Stimulated activated CD4-positive, alpha-beta T cell treated with anti-CD3 and anti-CD28 coated beads, Interleukin-12 subunit alpha, Interleukin-12 subunit beta, amount 100 ng/mL, for 24 hours (primary cell): Measurements from ENCODE around the gene LGMN.

Experiments
- DNase-seq, 2 experiments: peaks; one replicate each; pipeline ENCODE4 v3.0.0-alpha.2; 2020; ENCODE audit warnings: low read depth in 2 of 2

Gene LGMN

DNA sequence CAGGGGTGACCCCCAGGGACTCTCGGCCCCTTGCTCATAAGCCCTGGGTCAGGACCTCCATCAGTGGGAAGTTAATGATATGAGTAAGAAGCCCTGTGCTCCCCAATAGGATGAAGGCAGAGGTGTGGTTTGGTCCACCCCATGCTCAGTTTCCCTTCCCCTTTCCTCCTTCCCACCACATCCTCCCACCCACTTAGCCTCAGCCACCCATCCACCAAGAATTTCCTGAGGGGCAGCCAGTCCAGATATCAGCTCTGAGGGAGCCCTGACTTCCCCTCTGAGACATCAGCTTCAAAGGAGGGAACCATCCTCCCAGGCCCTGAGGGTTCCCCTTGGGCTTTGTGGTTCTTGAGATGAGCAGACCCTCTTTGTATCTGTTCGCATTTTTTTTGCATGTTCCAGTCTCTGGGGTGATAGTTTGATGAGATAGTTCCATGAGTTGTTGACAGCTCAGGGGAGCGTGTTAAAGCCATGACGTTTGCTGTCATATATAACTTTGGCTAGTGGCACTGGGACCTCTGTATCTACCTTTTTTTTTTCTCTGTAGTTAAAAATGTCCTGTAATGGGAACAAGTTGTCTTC, 71.2 kb downstream of the LGMN start:
- peak in 1 of 2 experiments; percentile 68 for DNase-seq

DNA sequence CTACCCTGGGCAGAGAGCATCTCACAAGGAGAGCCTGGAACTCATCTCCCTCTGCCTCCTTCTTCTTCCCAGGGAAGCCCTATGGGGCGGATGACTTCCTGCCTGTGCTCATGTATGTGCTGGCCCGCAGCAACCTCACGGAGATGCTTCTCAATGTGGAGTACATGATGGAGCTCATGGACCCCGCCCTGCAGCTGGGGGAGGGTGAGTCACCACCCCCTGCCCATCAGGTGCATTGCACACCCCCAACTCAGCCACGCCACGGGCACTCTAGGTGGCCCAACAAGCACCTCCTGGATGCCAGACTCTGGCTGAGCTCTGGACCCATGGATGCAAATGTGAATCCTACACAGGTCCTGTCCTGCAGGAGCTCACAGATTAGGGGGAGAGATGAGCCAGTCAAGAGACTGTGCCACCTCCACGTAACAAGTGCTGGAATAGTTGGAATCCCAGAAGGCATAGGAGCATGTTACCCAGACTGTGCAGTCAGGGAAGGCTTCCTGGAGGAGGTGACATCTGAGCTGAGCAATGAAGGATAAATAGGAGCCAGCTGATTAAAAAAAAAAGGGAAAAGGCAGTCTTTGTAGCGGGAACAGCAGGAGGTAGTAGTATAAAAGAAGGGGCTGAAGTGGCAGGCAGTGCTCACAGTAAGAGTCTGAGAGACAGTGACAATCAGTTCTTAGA, 71.9 kb downstream of the LGMN start:
- no peak for DNase-seq

DNA sequence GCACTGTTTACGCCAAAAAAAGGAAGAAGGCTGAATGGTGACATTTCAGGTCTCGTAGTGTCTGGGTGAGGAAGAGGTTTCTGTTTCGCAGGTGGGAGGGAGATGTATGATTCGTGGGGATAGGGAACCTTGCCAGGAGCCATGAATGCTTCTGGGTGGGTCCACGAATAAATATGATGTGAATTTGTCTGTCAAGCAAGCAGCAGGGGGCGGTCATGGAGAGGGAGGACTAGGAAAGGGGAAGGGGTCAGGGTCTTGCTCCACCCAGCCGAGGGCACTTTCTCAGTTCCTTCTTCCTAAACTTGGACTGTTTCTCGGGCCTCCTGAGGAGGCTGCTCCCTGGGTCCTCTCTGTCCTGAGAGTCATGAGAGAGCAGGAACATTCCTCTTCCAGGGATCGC, 72.5 kb downstream of the LGMN start:
- no peak for DNase-seq

DNA sequence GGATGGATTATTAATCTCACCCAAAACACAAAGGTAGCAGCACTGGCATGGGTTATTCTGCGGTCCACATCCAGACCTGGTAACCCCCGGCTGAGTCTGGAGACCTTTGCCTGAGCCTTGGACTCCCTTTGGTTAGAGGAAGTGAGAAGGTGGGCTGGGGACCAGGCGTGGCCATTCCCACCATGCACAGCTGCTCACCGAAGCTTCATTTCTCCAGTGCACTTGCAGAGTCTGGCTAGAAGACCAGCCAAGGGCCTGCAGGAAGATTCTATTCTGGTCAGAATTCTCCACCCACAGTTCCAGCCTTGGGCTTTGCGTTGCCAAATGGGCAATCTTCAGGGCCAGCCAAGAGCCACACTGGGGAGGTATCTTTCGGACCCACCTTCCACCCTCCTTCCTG, 73.0 kb downstream of the LGMN start:
- DNase-seq, result no peak

DNA sequence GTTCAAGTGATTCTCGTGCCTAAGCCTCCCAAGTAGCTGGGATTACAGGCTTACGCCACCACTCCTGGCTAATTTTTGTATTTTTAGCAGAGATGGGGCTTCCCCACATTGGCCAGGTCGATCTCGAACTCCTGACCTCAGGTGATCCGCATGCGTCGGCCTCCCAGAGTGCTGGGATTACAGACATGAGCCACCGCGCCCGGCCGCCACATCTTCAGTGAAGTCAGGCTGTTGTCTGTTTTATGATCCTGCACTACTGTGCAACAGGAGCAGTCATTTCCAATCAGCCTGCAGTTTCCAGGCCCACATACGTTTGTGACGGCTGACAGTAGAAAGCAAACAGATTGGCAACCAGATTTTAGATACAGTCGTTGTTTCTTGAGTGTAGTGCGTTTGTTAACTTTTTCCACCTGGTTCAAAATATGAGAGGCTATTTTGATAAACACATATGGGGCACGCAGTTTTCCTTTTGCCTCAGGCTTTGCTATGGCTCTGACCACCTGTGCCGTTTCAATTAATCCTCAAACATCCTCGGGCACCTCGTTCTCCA, 74.8 kb downstream of the LGMN start:
- DNase-seq, result no peak

DNA sequence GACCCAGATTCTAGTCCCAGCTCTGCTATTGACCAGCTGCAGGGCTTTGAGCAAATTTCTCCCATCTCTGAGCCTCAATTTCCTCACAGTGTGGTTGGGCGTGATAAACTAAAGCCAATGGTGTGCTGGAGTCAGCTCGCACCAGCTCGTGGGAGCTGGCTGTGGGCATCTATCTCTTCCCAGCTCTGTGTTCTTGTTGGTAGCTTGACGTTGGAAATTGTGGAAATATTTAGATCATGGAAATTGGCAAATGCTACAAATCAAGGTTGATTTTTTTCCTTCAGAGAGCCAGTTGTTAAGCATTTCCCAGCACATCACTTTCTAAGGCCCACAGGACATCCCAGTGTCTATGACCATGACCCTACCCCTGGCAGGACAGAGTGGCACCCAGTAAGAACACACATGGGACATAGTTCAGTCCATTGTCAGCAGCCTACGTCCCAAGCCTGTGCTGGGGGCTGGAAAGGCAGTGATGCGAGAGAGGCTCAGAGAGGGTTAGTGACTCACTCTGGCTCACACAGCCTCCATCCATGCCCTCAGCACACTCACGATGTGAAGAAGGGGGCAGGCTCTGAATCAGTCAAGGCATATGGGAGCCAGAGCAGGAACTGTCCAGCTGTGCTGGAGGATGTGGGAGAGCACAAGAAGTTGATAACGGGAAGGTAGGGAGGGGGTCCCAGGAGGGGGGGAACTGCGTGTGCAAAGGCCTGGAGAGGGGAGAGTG, 77.6 kb downstream of the LGMN start:
- no peak for DNase-seq

DNA sequence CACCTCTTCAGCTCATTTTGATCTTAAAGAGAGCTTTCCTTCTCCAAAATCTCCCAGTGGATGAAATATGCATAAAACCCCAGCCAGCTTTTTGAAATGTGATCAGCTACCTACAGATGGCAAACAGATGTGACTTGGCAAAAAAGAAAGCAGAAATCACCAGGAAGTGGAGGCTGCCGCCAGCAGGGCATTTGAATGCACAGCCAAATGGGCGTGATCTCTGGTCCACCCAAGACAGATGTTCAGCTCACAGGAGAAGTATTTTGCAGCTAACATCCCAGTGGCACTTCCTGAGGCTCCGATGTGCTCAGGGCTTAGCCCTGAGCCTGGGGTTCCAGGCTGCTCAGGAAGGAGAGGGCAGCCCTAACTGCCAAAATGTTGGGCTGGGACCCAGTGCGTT, 78.3 kb downstream of the LGMN start:
- no peak for DNase-seq

DNA sequence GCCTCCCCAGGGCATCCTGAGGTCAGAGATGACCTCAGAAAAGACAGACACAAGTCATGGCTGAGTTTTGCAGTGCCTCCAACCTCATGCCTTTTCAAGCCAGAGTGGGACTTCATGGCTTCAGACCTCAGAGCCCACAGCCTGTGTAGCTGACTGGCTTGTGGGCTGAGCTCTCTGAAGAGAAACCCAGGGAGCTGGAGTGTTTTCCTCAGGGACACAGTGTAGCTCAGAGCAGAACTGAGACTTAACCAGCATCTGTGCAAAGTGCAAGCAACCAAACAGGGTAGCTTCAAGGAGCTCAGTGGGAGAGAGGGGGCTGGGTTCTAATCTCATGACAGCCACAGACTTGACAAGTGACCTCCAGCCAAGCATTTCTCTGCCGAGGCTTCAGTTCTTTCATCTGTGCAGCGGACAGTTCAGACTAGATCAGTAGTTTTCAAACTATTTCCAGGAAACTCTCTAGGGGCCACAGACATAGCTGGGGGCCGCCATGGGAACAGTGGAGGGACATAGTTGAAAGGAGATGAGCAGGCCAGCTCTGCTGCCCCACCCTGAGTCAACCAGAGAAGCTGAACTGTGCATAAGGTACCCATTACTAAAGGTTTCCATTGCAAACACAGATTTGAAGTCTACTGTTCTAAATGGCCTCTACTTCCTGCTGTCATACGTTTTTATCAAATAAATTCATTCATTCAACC, 80.0 kb downstream of the LGMN start:
- DNase-seq, result no peak

DNA sequence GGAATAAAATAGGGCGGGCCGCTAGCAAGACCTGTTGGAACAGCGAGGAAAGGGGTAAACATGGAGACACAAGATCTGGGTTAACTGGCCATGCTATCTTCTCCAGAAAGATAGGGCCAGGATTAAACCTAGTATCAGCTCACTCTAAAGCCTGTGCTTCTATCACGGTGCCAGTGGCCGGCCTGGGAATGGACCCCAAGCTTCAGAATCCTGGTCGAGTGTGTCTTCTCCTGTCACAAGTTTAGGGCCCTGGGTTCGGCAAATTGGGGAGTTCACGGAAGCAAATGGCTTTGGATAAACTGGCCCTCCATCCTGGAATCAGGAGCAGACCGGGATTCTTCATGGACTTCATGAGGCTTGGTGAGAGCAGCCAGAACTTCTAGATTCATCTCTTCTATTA, 82.2 kb downstream of the LGMN start:
- DNase-seq, result no peak

DNA sequence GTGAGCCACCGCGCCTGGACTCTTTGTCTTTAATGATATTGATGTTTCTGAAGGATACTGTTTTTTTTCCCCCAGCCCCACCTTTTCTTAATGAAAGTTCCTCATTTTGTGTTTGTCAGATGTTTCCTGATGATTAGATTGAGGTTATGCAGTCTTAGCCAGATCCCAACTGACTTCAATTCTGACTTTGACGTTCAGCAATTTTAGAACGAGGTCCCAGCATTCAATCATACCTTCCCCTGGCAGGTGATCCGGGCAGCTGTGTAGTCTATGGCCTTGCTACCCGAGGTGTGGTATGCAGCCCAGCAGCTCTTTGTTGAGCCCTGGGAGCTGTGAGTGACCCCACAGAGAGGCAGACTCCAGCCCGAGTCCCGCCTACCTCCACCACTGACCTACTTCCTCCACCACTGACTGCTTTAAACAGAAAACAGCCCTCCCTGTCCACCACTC, 82.7 kb downstream of the LGMN start:
- no peak for DNase-seq

DNA sequence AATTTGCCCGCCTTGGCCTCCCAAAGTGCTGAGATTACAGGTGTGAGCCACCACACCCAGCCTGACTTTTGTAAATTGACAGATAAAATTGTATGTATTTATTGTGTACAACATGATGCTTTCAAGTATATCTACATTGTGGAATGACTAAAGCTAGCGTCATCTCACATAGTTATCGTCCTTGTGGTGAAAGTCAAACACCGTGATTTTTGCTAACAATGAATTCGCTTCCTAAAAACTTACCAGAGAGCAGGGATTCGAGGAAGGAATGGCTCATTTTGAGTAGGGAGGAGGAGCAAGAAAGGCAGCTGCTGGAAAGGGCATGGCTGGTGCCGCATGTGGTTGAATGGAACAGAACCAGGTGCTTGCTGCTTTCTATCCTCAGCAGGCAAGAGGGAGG, 85.4 kb downstream of the LGMN start:
- no peak for DNase-seq

DNA sequence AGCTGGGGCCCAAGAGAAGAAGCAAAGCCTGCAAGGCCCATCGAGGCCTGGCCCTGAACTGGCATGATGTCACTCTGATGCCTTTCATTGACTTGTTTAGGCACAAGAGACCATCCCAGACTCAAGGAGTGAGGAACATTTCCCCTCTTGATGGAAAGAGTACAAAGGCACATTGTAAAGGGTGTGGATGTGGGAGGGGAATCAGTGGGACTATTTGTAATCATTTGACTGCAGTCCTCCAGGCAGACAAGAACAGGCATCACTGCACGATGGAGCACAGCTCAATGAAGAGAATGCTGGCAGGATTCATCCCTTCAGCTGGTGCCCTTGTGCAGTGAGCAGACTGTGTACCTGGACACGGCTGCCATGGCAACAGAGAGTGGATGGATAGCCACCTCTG, 87.9 kb downstream of the LGMN start:
- no peak for DNase-seq

DNA sequence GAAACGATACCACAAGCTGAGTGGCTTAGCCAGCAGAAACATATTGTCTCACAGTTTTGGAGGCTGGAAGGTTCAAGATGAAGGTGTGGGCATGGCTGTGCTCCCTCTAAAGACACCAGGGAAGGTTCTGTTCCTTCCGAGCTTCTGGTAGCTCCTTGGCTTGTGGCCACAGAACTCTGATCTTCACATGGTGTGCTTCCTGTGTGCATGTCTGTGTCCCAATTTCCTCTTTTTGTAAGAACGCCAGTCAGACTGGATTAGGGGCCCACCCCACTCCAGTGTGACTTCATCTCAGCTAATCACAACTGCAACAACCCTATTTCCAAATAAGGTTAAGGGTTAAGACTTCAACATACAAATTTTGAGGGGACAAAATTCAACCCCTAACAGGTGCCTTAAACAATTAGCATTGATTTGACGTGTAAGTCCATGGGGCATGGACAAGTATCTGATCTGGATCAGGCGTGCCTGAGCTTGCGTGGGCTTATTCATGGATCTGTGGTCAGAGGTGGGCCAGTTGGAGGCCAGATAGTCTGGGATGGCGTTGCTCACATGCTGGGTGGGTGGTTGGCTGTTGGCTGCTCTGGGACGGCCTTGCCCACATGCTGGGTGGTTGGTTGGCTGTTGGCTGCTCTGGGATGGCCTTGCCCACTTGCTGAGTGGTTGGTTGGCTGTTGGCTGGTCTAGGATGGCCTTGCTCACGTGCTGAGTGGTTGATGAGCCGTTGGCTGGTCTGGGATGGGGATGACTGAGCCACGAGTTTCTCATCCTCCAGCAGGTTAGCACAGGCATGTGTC, 88.5 kb downstream of the LGMN start:
- DNase-seq, result no peak

DNA sequence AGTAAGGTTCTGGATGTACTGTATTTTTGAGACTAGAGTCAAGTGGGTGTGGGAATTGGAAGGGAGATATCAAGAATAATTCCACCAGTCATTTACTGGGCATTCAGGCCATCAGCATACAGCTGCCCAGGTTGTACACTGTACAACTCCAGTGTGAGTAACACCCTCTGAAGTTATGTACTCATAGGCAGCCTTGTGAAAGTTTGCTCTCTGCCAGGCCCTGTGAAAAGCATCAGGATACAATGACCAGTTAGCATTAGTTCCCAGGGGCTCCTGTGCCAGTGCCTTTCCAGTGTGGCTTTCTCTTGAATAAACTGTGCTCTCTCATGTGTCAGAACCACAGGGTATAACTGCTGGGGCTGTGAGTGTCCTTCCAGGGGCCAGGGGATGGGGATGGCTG, 89.7 kb downstream of the LGMN start:
- no peak for DNase-seq

DNA sequence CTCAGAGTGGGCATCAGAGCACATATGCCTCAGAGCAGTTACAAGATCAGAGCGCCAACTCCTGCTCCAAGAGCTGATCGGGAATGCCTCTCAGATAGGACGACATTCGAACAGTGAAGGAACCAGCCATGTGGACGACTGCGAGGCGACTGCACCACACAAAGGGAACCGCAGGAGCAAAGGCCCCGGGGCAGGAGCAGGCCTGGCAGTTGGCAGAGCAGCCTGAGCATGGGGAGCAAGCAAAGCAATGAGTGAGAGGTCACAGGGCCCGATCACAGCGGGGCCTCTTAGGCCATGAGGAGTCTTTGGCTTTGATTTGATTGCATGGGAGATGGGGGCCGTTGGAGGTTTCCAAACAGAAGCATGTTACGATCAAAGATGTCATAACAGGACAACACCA, 90.3 kb downstream of the LGMN start:
- no peak for DNase-seq

DNA sequence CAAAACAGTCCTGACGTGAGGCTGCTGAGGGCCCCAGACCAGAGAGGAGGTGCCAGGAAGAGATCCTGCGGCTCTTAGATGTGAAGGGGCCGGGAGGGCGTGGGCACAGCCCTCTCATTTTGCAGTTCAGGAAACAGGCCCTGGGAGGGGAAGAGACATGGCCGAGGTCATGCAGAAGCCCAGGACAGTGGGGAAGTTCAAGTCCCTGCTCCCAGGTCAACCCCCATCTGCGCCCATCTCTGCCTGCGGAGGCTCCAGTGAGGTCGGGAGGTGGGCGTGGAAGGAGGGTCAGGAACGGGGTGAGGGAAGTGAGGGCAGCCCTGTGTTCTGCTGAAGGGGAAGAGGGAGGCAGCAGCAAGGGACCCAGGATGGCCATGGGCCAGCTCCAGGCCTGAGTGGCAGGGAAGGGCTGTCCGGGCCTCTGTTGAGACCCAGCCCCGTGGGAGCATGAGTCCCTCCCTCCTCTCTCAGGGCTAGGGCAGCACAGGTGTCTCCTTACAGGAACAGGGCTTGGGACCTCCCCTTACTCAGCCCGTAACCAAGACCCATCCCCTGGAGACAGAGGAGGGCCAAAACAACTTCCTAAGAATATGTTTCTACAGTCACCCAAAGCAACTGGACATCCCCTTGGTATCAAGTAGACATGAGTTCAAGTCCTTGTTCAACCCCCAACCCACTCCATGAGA, 90.8 kb downstream of the LGMN start:
- no peak for DNase-seq

DNA sequence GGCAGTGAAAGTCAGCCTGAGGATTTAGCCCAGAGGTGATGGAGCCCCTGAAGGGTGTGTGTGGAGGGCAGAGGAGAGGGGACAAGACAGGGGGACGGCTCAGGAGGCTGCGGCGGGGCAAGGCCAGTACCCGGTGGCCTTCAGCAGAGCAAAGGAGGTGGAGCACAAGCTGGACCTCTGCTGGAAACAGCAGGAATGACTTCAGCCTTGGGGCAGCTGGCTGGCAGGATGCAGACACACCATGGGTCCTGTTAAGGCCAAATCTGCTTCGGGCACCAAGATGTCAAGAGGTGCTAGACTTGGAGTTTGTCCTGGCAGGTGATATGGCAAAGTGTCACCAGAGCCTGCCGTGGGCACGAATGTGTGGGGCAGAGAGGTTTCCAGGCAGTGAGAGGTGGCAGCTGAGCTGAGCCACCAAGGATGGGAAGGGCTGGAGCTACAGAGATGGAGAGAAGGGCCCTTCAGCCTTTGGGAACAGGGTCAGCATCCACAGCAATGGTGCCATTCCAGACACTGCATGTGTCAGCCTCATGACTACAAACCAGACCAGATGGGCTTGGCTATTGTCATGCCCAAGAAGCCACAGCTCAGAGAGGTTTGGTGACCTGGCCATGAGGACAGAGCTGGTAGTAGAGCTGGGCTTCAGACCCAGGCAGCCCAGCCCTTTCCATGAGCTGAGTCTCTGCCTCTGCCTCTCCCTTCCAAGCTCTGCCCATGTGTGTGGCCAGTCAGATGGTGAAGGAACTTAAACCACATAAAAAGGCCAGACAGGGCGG, 91.9 kb downstream of the LGMN start:
- no peak for DNase-seq

DNA sequence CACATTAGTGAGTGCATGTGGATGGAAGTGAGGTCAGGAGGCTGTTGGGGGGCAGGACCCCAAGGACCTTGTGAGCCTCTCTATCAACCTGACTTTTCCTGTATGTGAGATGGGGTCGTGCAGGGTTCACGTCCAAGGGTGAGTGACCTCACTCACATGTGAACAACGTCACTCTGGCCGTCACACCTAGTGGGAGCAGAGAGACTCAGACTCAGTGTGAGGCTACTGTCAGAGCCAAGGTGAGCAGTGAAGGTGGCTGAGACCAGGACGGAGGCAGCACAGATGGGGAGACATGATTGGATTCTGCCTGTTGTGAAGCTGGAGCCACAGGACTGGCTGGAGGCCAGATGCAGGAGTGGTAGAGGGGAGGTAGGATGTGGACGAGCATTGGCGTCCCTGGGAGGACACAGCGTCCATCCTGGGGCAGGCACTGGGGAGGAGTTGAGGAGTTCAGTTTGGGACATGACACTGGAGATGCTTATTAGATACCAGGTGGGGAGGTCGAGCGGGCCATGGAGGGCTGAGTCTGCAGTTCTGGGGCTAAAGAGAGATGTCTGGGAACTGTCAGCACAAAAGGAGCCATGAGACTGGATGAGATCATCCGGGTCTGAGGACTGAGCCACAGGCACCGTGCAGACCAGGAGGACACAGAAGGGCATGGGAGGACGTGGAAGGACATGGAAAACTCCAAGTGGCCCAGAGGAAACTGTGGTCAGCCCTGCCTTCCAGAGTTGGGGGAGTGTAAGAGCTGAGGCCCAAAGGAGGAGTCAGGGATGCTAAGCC, 92.8 kb downstream of the LGMN start:
- DNase-seq, result no peak

DNA sequence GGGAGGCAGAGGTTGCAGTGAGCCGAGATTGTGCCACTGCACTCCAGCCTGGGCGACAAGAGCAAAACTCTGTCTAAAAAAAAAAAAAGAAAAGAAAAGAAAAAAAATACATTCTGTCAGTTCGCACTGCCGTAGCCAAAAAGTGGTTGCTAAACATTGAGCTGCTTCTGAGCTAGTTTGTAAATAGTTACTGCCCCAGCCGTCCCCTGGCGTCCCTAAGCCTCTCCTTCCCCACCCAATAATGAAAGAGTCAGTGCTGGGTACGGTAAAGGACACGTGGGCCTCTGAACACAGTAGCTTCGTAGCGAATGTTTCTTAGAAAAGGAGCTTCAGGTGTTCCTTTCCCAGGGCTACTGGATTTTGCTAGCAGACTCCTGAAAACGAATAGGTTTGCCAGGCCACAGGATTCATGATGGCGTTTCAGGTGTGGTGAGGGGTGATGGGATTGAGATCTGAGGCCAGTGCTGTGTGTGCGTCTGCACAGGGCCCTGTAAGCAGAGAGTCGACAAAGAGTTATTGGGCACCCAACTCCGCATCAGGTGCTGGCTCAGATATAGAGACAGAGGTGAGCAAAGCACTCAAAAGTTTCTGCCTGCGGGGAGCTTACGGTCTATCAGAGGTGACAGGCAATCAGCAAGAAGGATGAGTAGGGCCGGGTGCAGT, 94.1 kb downstream of the LGMN start:
- DNase-seq, result no peak
